HG02840 (cell line): ENCODE measurements around the gene IGF1R.

ENCODE experiments used
- ATAC-seq: cut with Tn5 transposase; IDR thresholded peaks from one replicate; pipeline ENCODE4 v1.9.1; 2021; ENCODE audit warnings: mild to moderate bottlenecking, moderate library complexity, moderate number of reproducible peaks; ENCODE audit not compliant: unreplicated experiment, low FRiP score

The IGF1R gene

DNA sequence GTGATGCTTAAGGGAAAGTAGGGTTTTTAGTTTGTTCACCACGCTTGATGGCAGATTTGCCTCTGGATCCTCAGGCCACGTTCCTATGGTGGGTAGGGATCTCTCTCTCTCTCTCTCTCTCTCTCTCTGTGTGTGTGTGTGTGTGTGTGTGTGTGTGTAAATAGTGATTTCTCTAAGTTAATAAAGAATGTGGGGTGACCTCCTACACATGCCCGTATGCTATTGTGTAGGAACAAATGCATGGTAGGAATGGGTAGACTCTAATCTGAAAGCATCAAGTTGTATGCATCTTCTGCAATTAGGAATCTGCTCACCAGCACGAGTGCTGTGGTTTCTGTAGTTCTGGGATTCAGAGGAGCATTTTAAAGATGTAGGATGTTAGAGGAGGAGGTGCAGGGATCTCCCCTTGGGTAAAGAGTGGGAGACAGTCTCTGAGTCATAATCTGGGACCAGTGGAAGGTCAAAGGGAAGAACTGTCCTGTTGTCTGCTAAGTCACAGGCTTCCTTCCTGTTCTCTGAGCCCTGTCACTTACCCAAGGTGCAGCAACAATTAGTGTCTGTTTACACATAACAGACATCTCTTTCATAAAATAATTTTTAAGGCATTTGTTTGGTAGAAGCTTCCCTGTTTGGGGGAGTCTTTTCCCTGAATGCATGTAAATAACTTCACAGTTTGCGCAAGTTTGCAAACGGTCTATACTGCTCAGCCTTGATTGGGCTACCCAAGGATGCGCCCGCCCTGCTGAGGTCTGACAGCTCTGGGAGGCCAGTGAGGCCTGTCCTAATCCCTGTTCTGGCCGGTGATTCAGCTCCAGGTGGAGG lies 139.8 kb downstream of the IGF1R start:
- ATAC-seq = no peak

DNA sequence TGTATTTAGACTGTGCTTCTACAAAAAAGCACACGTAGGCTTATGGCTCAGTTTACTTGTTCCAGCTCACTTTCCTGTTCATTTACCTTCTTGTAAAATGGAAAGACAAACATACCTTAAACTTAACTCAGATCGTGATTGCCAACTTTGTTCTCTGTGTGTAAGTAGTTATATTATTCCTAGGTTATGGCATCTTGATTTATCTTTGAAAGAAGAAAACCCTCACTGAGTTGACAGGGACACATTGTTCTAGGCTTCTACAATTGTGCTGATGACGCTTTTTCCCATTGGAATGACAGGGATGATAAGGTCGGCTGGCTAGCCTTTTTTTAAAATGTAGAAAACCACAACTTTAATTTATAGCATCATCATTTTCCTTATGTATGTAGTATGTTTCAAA lies 140.7 kb downstream of the IGF1R start:
- no peak for ATAC-seq

DNA sequence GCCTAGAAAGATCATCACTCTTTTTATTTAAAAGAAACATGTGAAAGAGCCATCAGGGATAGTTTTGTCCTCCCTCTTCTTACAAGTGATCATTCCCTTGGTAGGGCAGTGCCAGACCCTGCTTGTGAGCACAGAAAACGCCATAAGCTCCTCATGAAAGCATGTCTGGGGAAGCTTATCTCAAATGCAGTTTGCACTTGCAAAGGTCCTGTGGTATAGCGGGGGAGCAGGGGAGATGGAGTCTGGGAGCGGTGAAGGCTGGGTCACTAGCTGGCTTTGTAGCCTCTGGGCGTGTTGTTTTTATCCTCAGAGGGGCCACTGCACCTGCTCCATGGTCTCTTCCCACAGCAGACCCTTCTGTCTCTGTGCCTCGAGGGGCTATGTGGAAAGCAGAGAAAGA lies 141.9 kb downstream of the IGF1R start:
- no peak for ATAC-seq

DNA sequence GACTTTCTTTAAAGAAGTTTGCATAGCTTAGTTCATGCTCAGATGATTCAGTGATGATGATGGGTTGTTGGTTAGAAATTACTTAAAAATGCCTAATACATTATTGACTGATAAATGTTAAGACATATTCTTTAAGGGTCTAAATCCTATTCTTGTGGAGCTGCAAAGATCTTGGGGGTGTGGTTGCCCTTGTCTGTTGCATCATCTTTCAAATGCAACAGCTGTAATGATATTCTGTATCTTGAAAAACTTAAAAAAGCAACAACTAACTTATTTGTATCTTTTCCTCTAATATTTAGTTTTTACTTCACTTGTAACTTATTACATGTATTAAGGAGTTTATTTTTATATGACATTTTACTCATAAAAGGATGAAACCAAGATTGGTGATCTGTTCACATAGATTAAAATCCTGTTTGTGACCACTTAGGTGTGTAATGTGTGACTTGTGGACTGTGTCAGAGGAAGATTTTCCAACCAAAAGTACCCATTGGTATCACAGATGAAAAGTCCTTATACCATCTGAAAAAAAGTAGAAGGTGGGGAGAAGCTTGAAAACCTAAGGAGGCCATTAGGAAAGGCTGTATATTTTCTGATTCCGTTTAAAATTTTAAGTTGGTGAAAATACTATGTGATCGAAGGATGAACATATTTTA lies 142.8 kb downstream of the IGF1R start:
- no peak for ATAC-seq

DNA sequence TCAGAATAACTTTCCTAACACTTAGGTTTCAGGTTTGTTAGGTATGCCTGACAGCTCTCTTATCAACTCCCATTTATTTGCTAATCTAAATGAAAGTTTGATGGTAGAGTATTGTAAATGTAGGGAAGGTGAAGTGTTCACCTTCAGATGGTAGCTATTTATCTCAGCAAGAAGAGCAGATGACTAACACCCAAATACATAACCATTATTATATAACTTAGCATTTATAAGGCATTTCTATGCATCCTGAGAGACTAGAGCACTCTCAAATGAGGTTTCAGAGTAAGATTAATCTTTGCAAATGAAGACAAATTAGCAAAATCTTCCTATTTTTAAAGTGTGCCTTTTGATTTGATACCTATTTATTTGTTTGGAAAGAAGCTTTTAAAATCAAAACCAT lies 143.8 kb downstream of the IGF1R start:
- no peak for ATAC-seq

DNA sequence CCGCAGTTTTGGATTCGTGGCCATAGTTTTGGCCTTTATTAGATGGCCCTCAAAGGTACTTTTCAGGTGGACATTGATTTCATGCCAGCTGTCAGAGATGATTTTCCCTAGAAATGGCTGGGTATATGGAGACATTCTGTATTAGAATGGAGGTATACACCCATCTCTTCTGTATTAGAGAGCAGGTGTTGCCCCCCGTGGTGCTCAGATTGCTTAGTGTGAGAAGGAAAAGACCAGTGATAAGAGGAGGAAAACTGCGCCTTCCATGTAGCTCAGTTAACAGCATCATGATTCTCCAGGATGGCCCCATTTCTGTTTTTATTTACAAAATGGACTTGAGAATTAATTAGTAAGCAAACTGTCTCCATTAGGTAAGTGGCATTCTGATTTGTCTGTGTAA lies 145.9 kb downstream of the IGF1R start:
- no peak for ATAC-seq

DNA sequence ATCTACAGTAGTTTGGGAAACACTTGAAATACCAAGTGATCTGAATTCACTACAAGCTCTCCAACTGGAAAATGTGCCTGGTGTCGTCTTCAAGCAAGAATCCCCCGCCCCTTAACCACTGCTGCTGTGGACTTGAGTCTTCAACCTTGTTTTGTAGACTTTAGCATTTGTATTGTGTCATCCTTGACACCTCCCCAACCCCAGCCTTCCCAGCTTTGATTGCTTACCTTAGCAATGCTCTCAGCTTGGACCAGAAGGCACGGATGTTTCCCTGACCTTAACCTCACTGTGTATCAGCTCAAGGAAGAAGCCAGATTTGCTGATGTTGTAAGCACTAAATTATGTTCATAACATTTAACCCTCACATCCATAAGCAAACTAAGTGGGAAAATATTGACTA lies 146.4 kb downstream of the IGF1R start:
- ATAC-seq = no peak

DNA sequence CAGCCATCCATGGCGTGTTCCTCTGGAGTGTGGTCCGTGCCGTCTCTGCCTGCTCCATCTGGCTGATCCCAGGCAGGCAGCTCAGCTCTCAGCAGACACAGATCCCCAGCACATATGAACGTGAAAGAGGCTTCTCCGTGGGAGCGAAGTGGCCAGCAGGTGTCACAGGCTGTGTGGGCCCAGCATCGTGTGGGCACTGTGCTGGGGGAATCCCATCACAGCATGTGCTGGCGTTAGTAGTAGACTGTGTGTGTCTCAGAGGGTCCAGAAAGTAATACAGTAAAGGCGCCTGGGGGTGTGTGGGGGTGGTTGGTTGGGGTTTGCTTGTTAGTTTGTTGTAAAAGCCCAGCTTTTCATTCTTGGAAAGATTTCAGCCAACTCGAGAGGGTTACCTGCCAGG lies 147.6 kb downstream of the IGF1R start:
- no peak for ATAC-seq

DNA sequence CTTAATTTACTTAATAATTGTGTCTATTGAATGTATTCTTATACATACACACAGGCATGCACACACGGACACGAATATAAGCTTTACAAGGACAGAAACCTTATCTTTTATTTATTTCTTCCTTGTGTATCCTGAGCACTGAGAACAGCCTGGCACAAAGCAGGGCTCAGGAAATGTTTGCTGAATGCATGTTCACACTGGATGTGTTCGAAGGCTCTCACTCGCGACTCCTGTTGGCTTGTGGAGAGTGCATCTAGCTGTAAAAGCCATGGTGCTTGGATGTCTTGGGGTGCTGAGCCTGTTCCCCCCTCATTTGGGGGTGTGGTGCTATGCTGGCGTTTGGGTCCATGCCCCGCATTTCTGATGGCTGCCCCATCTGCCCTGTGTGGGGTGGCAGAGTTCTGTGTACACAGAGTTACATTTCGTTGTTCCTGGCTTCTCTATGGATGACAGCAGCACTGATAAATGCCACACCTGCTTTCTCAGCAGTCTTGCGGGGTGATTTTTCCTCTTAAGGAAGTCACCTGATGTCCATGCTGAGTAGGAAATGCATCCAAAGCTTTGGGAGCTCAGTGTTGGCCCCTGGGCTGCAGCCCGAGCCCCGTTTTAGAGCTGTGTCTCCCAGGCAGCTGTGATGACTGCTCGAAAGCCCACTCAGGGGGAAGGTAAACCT lies 148.5 kb downstream of the IGF1R start:
- ATAC-seq = no peak

DNA sequence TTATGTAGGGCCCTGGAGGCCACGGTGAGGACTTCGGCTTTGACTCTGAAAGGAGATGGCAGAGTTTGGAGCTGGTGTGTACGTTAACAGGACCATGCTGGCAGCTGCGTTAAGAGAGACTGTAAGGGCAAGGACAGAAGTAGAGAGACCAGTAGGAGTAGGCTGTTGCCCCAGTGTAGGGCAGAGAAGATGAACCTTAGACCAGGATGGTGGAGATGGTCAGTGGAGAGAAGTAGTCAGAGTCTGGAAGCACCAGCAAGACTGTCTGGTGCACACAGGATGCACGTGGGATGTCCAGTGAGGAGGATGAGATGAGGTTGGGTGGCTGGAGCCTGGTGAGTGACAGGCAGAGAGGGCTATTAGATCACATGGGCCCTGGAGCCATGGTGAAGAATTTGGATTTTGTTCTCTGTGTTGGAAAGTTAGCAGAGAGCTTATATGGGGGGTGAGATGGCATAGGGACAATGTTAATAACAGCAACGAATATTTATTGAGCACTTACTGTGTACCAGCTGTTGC lies 150.1 kb downstream of the IGF1R start:
- no peak for ATAC-seq

DNA sequence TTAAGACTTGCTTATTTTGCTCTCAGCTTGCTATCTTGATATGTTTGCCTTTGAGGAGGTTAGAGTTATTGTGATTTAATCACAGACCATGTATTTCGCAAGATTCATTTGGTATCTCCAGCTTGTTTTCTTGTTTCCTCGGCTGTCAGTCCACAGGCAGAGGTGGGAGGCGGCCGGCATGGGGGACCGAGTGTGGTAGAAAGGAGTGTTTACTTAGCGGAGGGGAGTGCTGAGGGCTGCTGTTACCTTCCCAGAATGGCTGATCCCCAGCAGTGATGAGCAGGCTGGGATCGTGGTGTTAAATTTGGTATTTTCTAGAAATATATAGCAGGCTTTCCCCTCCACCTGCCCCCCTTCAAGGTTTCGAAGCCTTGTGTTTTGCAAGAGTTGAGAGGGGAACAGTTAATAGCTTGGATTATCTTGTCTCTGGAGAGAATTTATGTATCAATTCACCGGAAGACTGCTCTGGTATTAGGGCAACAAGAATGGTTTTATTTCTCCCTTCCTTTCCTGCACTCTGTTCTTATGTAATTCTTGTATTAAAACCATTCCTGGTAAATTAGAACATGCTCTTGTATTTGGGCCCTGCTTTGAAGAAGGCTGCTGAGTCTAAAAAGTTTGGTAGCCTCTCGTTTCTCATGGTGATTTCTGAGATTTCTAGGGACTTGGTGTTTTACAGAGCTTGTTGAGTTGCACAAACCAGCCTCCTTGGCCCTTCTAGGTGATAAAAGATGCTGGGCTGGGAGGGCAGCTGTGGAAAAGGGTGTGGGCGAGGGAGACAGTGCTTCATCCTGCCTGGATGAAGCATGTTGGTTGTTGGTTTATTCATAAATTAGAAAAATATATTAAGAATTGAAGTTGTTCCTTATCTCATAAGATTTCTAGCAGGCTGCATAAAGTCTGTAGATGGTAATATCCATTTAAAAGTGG lies 151.4 kb downstream of the IGF1R start:
- no peak for ATAC-seq

DNA sequence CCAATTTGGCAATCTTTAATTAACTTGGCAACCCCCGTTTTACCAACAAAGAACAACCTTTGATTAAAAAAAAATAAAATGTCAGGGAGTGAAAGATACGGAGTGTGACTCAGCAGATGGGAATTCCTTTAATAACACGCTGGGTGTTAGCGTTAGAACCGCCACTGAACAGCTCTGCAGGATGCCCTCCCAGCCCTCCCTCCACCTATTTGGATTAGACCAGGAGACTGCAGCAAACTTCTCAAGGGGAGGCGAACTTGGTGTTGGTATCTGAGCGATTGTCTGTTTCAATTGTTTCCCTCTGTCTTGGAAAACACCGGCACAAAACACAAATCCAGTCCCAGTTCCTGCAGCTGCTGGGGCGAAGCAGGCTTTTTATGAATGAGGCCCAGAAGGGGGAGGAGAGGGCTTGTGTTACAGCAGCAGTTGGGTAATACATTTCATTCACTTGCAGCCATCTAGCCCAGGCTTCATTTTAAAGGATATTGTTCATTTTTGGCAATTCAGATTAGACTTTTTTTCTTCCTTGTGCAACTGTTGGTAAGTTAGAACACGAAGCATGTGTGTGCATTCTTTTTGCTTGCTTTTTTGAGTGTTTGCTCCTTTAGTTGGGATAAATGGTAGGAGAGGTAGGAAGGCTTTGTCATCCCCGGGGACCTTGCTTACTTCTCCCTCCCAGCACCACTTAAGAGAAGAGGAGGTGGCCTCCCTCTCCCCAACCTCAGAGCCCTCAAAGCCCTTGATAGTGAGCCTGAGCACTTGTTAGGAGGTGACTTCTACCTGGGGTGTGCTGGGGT lies 152.3 kb downstream of the IGF1R start:
- ATAC-seq = no peak

DNA sequence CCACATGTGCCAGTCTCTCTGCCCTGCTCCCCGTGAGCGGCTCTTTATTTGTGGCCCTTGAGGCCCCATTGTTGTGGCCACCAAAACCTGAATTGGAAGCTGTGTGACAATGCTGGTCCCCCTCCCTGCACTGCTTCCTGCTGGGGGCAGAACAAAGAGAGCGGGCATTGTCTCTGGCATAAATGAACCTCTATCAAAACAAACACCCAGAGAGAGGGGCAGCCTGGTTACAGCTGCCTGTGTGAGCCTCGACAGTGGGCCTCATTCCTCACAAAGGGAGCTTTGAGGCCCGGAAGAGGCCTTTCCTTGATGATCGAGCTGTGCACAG lies 152.9 kb downstream of the IGF1R start:
- ATAC-seq = no peak

DNA sequence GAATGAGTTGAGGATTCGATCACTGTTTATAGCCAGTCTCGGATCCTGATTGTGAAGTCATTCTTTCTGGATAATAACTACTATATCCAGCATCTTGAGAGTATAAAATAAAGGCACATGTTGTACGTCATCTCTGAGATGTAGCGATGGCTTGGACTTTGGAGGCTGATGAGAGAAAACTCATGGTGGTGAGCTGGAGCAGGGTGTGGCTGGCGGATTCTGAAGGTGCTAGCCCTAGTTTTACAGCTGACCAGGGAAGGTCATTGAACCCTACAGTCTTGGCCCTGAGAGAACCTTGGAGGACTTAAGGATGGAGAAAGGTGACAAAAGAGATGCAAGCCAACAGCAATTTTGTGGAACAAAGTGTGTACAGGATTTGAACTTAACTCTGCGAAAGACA lies 153.8 kb downstream of the IGF1R start:
- ATAC-seq = no peak

DNA sequence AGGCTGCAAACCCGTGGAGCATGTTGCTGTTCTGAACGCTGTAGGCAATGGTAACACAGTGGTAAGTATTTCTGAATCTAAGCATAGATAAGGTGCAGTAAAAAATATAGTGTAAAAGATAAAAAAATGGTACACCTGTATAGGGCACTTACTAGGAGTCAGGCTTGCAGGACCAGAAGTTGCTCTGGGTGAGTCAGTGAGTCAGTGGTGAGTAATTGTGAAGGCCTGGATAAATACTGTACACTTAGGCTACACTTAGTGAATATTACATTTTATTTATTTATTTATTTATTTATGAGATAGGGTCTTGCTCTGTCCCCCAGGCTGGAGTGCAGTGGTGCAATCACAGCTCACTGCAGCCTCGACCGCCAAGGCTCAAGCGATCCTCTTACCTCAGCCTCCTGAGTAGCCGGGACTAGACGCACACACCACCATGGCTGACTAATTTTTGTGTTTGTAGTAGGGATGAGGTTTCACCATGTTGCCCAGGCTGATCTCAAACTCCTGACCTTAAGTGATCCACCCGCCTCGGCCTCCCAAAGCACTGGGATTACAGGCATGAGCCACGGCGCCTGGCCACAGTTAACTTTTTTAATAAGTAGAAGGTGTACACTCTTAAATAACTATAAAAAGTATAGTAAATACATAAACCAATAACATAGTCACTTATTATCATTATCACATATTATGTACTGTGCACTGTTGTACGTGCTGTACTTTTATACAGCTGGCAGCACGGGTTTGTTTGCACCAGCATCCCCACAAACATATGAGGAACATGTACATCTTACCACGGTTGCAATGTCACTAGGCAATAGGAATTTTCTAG lies 155.1 kb downstream of the IGF1R start:
- no peak for ATAC-seq

DNA sequence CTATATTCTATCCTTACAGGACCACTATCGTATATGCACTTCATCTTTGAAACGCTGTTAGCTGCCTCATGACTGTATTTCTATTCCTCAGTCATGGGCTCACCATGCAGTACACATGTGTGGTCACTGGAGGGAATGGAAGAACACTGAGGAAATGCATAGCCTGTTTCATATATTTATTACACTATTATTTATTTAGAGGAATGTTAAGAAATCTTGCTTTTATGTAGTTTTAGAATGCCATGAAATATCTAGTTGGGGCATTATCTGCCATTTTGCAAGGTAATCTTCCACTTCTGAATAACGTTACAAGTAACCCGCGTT lies 155.7 kb downstream of the IGF1R start:
- no peak for ATAC-seq

DNA sequence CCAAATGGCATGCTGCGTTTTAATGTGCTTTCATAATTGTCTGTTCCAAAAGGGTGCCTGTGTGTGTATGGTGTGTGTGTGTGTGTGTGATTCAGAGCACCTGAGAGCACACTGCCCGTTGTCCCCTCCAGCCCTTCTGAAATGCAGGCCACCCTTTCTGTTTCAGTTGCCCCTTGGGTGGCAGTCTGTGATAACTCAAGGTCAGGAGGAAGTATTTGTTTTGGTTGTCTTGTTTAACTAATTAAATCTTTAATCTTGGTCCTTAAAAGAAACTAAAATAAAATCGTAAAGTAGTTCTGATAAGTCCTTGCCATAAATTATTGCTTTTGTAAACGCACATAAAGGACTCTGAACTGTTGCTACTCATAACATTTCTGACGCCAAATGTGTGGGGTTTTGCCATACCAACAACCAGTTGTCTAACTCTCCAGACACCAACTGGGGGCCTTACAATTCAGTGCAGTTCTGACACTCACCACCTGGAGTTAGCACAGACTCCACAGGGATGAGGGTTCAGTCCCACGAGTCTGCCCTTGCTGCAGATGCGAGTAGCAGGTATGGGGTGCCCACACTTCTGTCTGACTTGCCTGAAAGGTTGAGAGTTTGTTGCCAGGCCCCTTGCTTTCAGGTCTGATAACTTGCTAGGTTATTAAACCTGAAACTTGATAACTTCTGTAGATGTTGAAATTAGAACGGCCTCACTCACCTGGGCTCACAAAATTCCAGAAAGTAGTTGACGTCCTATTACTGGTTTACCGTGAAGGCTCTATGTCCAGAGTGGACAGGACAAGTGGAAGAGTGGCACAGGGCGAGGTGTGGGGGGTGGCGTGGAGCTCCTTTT lies 157.3 kb downstream of the IGF1R start:
- ATAC-seq = no peak

DNA sequence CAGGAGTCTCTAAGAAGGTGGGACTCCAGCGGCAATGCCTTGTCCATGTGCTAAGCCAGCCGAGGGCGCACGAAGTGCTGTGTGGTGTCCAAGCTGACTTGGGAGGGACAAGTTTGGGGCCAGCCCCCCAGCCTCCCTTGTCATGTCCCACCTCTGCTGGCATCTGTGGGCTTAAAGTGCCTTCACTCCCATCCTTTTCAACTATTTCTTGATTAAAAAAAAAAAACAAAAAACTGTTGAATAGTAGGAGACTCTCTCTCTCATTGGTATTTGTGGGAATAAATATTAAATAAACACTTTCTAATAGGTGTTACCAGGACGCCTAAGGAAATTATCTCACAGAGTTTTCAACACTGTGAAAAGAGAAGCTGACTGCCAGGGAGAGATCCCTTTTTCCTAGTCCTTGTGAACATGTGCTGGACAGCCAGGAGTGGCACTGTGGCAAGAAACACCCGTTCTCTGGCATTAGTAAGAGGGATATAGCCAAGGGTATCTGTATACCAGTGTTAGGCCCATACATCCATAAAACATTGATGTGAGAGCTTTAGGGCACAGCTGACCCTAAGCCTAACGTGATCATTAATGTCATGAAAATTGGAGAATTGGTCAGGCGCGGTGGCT lies 158.0 kb downstream of the IGF1R start:
- ATAC-seq = no peak
